Endometrium (tissue), 2 donors: ENCODE results near the gene SLX4.
A peak's percentile ranks its signal among the peaks of the same experiment; 100 is the strongest.

Experiments
- FAIRE-seq: peaks from 2 replicates; lab custom pipeline; 2012; peaks lifted over from hg19 to GRCh38; lab: Jason Lieb, UNC
- donor health status: control.
- donor health status: control.

Gene SLX4

DNA sequence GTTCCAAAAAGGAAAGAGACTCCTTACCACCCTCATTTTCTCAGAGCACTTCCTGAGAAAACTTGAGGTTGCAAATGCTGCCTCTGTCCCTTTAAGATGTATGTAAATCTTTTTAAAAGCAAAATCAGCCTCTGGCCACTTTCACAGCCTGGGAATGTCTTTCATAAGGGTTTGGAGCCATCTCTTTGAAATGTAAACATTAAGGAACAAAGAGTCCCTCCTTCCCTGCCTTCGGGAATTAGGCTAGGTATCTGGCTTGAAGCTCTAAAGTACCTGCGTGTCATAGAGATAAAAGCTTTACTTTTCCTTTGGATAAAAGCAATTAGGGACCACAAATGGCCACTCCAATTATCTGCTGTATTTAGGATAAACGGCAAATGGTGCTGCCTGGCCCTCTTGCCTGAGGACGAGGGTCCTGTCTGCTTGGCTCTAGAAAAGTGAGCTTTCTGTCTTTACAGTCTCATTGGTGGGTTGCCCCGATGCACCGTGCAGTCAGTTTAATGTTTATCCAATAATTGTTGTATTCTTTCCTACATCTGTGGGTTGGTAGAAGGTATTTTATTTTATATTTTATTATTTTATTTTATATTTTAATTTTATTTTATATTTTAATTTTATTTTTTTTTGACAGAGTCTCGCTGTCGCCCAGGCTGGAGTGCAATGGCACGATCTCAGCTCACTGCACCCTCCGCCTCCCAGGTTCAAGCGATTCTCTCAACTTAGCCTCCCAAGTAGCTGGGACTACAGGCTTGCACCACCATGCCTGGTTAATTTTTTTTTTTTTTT, 58.1 kb downstream of the SLX4 start:
- FAIRE-seq: no peak

DNA sequence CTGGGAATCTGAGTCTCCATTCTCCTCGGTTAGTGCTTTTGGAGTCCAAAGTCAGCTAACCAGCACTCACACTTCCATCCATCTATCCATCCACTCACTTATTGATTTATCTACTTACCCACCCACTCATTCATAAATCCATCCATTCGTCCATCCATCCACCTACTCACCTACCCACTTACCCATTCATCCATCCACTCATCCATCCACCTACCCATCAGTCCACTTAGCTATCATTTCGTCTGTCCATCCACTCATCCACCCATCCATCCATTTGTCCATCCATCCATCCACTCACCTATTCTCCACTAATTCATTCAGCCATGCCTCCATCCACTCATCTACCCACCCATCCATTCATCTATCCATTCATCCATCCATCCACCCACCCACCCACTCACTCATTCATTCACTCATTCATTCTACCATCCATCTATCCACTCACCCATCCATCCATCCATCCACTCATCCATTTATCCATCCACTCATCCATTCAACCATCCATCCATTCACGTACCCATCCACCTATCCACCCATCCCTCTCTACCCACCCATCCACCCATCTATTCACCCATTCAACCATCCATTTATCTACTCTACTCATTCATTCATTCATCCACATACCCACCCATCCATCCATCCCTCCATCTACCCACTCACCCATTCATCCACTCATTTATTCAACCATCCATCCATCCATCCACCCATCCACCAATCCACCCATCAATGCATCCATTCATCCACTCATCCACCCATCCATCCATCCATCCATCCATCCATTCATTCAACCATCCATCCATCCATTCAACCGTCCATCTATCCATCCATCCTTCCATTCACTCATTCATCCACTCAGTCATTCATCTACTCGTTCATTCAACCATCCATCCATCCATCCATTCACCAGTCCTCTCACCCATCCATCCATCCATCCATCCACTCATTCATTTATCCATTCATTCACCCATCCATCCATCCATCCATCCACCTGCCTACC, 60.3 kb downstream of the SLX4 start:
- no peak for FAIRE-seq

DNA sequence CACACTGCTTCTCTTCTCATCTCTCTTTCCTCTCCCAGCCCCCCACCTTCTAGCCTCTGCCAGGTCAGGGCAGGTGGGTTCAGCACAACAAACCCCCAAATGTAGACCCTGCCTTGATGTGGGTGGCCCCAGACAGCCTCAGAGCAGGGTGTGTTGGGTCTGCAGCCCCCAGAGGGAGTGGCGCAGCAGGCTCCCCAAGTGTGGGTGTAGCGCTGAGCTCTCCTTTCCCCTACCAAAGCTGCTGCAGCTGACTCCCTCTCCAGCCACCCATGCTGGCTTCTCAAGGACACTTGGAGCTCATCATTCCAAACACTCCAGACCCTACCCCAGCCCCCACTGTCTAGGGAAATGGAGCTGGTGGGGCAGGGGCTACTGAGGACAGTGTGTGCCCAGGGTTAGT, 61.5 kb downstream of the SLX4 start:
- no peak for FAIRE-seq

DNA sequence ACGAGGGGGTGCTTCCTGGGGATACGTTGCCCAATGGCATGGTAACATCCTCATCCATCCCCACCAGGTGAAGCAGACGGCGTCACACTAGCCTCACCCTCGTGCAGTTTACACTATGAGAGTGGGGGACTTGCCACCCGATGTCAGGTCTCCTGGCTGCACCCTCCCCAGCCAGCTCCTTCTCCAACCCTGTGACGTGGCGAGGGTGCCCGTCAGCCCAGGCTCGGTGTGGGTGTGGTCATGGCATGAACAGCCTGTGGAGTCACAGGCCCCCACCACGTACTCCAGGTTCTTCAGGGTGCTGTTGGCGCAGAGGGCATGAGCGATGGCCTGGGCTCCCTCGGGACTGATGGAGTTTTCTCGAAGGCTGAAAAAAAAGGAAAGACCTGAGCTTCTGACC, 62.5 kb downstream of the SLX4 start:
- no peak for FAIRE-seq

DNA sequence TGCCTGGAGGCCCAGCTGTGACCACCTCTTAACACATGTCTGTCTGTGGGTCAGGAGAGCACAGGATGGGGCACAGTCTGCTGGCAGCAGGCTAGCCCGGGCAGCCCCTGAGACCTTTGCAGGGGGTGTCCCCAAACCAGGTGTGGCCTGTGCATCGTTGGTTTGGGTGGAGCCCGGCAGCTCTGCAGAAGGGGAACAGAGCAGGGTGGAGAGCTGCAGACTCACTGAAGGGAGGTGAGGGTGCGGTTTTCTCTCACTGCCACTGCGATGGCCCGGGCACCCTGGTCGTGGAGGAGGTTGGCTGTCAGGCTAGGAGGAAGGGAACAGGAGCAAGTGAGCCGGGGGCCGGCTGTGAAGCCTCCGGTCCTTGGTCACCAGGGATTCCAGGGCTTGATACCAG, 63.0 kb downstream of the SLX4 start:
- no peak for FAIRE-seq

DNA sequence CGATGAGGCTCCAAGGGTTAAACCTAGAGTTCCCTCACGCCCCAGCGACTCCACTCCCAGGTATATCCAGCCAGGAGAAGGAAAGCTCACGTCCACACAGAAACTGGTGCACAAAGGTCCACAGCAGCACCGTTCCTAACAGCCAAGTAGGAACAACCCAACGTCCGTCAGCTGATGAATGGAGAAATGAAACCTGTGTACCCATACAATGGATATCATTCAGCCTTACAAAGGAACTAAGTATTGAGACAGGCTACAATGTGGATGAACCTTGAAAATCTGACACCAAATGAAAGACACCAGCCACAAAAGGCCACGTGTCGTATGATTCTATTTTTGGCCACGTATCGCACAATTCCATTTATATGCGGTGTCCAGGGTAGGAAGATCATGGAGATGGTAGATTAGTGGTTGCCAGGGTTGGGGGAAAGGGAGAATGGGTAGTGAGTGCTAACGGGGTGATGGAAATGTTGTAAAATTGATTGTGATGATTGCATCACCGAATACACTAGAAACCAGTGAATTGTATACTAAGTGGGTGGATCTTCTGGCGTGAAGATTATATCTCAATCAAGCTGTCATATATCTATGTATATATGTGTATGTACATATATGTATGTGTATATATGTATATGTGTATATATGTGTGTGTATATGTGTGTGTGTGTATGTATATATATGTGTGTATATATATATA, 64.3 kb downstream of the SLX4 start:
- no peak for FAIRE-seq

DNA sequence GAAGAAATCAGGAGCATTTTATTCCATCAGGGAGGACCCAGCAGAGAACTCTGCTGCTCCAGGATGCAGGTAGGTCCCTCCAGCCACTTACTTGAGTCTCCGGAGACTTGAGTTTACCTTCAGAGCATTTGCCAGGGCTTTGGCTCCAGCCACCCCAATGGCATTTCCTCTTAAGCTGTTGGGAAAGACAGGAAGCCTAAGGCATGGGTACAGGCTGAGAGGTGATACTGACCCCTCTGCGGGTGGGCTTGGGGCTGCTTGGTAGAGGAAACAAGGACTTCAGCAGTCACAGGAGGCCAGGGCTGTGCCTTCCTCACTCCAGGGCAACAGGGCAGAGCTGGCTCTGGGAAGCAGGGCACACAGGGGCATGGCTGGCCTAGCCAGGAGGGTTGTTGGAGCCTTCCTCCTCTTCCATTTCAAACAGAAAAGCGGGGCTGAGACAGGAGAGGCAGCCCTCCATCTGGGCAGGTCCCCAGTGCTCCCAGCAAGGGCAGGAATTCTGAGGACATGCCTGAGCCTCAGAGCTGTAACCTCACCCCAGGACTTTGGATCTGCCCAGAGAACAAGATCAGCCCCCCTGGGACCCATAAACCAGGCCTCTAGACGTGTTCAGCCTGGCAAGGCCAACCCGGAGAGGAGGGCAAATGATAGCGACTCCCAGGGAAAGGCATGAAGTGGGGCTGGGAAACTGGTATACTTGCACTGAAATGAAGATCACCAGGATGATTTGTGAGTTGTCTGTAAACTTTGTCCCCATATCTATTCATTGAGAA, 68.6 kb downstream of the SLX4 start:
- FAIRE-seq: no peak

DNA sequence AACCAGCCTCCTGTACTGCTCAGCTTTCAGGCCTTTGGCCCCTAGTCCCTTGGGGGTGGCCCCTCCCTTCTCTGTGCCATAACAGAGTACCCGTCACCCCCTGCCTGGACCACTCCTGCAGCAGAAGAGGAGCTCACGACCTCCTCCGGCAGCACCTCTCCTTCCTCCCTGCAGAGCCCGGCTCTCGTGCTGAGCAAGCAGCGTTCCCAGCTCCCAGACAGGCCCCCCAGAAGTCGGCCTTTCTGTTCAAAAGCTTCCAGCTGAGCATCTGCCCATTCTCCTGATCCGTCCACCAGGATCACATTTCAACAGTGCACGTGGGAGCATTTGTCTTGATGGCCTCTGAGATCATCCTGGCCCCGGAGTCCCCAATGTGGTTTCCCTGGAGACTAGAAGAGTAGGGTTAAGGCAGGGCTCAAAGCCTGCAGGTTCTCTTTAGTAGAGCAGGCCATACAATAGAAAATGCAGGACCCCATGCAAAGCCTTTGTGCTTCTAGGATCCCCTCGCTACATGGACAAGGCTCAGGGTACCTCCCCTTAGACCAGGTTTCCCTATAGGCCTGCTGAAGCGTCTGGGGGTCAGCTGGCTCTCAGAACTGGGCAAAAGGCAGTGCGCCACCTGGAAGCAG, 69.8 kb downstream of the SLX4 start:
- FAIRE-seq: no peak

DNA sequence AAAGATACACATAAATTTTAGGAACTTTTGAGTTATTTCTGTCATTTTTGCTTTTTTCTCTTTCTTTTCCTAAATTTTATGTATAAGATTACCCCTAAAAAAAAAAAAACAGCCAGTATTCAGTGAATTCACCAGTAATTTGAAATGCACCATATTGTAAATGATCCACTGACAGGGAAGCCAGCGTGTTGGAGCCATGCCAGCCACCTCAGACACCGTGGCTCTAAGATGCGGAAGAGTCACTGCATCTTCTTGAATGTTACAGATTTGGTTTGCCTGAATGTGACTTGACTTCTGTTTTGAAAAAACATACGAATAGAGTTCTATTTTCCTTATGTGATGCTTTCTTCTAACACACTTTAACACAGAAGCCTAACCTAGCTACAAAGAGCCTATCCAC, 73.2 kb downstream of the SLX4 start:
- FAIRE-seq: no peak

DNA sequence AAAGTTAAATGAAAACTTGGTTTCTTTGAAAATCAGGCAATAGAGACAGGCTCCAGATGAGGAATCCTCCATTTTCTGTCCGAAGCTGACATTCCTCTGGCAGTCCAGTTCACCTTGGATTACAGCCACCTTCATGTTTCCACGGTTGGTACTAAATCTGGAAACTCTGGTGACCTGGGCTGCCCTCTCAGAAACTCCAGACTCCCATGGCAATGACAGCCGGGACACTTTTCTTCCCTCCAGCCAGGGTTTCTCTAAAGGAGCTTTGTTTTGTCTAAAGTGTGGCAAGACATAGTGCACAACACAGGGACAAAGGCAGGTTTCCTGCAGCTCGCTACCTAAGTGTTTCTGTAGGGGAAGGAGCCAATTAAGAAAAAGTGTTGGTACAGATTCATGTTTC, 74.6 kb downstream of the SLX4 start:
- no peak for FAIRE-seq

DNA sequence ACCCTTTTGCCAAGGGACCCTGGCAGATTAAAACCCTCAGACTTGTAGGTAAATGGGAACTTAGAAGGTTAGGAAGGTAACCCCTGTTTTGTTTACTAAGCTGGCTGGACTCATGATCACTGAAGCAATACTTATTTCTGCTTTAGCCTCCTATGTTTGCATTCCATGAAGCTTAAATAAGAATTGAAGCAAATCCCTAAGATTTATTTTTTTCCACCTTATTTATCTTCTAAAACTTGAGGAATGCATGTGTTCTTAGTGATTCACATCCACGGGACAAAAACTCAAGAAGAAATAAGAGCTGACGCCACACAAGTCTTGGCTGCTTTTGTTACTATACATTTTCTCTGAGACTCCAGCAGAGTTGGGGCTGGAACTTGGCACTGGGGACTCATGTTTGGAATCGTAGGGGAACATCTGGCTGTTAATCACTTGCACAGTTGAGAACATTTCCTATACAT, 75.1 kb downstream of the SLX4 start:
- FAIRE-seq: peak; percentile 70

DNA sequence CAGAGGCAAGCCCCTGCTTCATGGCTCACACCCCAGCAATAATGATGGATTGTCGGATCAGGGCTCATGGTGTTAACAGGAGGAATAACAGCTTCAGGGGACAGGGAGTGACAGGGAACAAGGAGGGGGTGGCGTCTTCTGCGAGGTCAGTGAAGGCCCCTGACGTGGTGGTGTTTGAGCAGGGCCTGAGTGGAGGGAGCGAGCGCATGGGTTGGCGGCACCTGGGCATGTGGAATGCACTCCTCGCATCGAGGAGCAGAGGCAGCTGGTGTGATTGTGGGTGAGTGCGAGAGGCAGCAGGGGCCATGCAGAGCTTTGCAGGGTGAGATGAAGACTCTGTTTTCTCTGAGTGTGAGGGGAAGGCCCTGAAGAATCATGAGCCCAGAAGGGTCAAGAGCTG, 77.3 kb downstream of the SLX4 start:
- FAIRE-seq: no peak

DNA sequence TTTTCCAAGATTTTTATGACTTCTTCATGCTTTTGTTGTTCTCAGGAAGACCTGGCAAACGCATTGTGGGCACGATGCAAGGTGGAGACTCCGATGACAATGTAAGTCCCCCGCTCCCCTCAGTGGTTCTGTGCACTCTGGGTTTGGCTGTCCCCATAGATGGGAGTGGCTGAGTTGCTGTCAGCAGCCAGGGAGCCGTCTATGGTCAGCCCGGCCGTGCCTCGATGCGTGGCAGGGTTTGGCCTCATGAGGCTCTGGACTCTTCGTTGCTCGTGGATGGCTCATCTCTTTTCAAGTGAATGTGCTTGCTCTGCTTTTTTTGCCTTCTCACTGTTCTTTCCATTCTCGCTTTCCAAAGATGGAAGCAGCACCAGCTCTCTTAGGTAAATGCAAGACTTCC, 78.7 kb downstream of the SLX4 start:
- FAIRE-seq: no peak
